B cell (primary cell): ENCODE data around the gene DSG3.

Source experiments
- EZH2 ChIP-seq: IDR thresholded peaks from 2 replicates; pipeline ENCODE4 v1.6.1; 2012; ENCODE audit warnings: borderline replicate concordance, low read depth, mild to moderate bottlenecking, moderate library complexity, low read length; ENCODE audit not compliant: insufficient read depth, poor library complexity, severe bottlenecking
- TF ChIP-seq, protein P1 (sequence below): fragments of 200-600 bp; IDR thresholded peaks from one replicate; pipeline ENCODE4 v1.8.0; 2022; ENCODE audit warnings: antibody characterized with exemption, mild to moderate bottlenecking

DNA sequence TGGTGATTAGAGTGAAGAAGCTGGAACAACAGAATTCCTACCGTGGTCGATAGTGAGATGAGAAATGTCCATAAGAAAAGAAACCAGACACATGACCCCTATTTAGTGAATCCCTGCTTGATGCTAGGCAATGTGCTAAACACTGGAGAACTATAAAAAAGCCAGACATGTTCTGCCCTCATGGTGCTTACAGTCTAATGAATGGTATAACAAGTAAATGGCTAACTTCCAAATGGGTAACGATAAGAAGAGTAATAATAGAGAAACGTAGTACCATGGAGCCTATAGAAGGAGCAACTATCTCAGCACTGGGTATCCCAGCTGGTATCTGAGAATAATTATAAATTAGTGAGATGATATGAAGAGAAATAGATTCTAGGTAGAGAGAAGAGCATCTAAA, 55.5 kb downstream of the DSG3 start:
- TF ChIP-seq, protein P1, sequence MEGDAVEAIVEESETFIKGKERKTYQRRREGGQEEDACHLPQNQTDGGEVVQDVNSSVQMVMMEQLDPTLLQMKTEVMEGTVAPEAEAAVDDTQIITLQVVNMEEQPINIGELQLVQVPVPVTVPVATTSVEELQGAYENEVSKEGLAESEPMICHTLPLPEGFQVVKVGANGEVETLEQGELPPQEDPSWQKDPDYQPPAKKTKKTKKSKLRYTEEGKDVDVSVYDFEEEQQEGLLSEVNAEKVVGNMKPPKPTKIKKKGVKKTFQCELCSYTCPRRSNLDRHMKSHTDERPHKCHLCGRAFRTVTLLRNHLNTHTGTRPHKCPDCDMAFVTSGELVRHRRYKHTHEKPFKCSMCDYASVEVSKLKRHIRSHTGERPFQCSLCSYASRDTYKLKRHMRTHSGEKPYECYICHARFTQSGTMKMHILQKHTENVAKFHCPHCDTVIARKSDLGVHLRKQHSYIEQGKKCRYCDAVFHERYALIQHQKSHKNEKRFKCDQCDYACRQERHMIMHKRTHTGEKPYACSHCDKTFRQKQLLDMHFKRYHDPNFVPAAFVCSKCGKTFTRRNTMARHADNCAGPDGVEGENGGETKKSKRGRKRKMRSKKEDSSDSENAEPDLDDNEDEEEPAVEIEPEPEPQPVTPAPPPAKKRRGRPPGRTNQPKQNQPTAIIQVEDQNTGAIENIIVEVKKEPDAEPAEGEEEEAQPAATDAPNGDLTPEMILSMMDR, result no peak
- TF ChIP-seq EZH2, result no peak
